ENCODE results near the gene HNRNPH2.

The HNRNPH2 gene

DNA sequence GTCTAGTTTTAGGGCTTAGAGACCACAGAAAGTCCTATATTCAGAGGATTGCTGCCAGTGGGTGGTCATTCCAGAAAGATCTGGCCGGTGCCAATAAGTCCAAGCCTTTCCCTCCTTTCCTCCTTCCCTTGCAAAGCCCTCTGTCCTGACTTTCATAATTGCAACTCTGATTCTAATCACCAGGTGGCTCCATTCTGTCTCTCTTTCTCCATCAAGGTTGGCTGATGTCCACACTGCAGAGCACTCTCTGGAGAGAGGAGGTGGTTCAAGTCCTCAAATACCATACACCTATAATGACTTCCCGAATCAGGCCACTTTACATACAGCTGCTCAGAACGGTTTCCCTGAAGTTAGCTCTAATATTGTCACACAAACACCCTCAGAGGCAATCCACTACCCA lies 54.9 kb downstream of the HNRNPH2 start:
- peak; percentile 4 to 22 for DNase-seq

Data from Kasumi-1 (cell line).